Measurements from ENCODE around the gene ADIPOR2.
"Not testable (repeated sequence)": the region's sequence is repeated elsewhere in the genome, so short reads cannot be mapped to it uniquely, and the experiment has no call there.

The ADIPOR2 gene

GRCh38 chr12:1703771-1704722, 13.2 kb downstream of the ADIPOR2 start:
- DNase-seq (ENCODE audit: low read depth) = no peak

DNA sequence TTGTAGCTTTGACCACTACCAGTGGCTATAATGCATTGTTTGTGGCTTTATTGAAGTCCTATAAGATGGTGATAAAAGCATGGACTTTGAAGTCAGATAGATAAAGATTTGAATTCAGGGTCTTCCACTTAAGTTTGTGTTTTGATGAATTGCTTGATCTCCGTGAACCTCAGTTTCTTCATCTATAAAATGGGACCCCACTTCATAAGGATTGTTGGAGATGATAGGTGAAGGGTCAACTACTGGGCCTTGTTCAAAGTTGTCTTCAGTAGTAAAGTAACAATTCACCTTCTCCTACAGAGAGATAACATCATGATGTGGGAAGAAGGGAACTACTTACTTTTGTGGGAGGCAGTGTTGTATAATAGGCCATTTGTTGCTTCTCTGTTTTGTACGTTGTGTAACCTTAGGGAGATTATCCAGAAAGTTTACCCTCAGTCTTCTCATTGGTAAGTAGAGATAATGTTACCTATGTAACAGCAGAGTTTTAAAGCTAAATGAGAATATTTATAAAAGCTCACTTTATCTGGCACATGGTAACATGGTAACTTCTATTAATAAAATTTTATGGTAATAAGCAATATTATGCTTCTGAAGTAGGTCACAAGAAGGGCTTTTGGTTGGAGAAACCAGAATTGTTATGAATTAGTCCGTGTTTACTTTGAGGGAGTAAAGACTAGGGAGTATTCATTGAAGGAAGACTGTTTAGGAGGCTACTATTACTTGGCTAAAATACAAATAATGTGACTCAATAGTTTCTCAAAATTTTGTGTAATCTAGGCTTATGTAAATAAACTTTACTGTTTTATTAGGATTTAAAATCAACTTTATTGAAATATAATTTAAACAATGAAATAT, 15.1 kb downstream of the ADIPOR2 start:
- no peak for DNase-seq (ENCODE audit: low read depth)

DNA sequence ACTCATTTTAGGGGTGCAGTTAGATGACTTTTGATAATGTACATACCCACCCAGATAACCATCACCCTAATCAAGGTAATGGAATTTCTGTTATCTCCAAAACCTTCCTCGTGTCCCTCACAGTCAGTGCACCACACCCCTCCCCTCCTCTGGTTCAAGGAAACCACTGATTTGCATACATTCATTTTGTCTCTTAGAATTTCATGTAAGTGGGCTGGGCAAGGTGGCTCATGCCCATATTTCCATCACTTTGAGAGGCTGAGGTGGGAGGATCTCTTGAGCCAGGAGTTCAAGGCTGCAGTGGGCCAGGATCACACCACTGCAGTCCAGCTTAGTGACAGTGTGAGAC, 15.7 kb downstream of the ADIPOR2 start:
- no peak for DNase-seq (ENCODE audit: low read depth)

GRCh38 chr12:1707051-1707450, 16.2 kb downstream of the ADIPOR2 start:
- DNase-seq (ENCODE audit: low read depth) = no peak

GRCh38 chr12:1709968-1710367, 19.1 kb downstream of the ADIPOR2 start:
- DNase-seq (ENCODE audit: low read depth) = not testable (repeated sequence)

DNA sequence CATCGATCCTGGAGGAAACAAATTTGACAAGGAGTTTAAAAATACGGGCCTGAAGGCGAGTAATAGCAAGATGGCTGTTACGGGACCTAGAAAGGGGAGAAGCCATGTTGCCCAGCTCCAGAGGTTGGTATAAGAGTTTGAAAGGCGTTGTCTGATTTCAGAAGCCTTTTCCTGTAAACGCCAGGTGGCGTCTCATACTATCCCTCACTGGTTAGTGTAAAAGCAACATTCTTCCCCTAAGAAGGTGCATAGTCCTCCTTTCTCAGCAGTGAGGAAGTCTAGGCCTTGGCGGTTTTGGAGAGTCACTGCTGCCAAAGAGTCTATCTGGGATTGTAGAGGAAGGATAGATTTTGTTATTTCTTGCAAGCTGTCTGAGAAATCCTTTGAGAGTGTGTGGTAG, 20.0 kb downstream of the ADIPOR2 start:
- DNase-seq (ENCODE audit: low read depth) = not testable (repeated sequence)

GRCh38 chr12:1711536-1712211, 20.8 kb downstream of the ADIPOR2 start:
- DNase-seq (ENCODE audit: low read depth) = not testable (repeated sequence)

GRCh38 chr12:1712305-1712704, 21.4 kb downstream of the ADIPOR2 start:
- not testable (repeated sequence) for DNase-seq (ENCODE audit: low read depth)

GRCh38 chr12:1712852-1713251, 22.0 kb downstream of the ADIPOR2 start:
- not testable (repeated sequence) for DNase-seq (ENCODE audit: low read depth)

DNA sequence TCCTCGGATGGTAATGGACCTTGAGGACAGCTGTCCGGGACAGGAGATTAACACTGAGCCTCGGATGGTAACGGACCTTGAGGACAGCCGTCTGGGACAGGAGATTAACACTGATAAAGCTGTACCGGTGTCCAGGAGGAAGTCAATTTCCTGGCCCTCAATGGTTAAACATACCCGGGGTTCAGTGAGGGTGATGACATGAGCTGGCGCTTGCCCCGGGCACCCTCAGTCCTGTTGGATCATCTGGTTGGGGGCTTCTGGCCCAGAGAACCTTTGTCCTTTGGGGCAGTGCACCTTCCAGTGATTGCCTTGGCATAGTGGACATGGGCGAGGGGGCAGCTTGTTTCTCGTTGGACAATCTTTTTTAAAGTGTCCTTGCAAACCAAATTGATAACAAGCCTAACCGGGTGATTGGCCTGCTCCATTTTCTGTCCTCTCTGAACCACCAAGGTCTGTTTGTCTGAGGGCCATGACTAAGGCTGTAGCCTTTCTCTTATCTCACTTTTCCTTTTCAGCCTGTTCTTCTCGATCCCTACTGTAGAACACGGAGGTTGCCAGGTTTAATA, 23.0 kb downstream of the ADIPOR2 start:
- DNase-seq (ENCODE audit: low read depth) = not testable (repeated sequence)

DNA sequence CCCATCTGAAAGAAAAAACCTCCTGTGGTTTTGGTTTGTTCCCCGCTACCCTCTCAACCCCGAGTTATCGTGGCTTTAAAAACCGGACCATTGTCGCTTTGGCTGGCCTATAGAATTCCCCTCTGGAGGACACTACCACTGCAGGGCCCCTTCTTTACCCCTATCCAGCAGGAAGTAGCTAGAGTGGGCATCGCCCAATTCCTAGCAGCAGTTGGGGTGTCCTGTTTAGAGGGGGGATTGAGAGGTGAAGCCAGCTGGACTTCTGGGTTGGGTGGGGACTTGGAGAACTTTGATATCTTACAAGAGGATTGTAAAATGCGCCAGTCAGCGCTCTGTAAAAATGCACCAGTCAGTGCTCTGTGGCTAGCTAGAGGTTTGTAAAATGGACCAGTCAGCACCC, 24.6 kb downstream of the ADIPOR2 start:
- not testable (repeated sequence) for DNase-seq (ENCODE audit: low read depth)

GRCh38 chr12:1716215-1716862, 25.5 kb downstream of the ADIPOR2 start:
- DNase-seq (ENCODE audit: low read depth) = no peak

- DNase-seq (ENCODE audit: low read depth) = no peak
Observed at GRCh38 chr12:1716911-1717310, 26.0 kb downstream of the ADIPOR2 start.

- no peak for DNase-seq (ENCODE audit: low read depth)
Observed at GRCh38 chr12:1719139-1719538, 28.3 kb downstream of the ADIPOR2 start.

DNA sequence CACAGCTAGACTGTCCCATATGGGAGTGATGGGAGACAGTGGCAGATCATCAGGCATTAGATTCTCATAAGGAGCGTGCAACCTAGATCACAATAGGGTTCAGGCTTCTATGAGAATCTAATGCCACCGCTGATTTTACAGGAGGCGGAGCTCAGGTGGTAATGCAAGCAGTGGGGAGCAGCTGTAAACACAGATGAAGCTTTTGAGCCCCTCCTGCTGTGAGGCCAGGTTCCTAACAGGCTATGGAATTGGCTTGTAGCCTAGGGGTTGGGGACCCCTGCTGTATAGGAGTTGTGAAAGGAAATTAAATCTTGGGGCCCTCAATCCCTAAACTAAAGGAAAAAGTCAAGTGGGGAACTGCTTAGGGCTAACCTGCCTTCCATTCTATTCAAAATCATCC, 29.6 kb downstream of the ADIPOR2 start:
- no peak for DNase-seq (ENCODE audit: low read depth)

GRCh38 chr12:1723721-1724120, 32.9 kb downstream of the ADIPOR2 start:
- DNase-seq (ENCODE audit: low read depth) = no peak

DNA sequence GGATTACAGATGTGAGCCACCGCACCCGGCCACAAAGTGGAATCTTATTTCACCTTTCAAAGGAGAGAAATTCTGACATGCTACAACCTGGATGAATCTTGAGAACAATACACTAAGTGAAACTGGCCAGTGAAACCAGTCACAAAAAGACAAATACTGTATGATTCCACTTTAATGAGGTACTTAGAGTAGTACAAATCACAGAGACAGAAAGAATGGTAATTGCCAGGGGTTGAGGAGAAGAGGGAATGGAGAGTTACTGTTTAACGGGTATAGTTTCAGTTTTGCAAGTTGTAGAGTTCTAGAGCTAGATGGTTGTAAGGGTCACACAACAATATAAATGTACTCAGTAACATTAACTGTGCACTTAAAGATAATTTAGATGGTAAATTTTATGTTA, 33.4 kb downstream of the ADIPOR2 start:
- DNase-seq (ENCODE audit: low read depth) = no peak

- DNase-seq (ENCODE audit: low read depth) = no peak
Observed at GRCh38 chr12:1726753-1727152, 35.9 kb downstream of the ADIPOR2 start.

- no peak for DNase-seq (ENCODE audit: low read depth)
Observed at GRCh38 chr12:1728824-1729223, 38.0 kb downstream of the ADIPOR2 start.

- no peak for DNase-seq (ENCODE audit: low read depth)
Observed at GRCh38 chr12:1731019-1731687, 40.3 kb downstream of the ADIPOR2 start.

DNA sequence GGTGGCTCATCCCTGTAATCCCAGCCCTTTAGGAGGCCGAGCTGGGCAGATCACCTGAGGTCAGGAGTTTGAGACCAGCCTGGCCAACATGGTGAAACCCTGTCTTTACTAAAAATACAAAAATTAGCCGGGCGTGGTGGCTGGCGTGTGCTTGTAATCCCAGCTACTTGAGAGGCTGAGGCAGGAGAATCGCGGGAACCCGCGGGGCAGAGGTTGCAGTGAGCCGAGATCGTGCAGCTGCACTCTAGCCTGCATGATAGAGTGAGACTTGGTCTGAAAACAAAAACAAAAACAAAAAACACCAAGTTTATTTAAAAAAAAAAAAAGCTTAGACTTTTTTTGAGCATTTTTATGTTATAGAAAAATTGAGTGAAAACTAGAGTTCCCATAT, 40.8 kb downstream of the ADIPOR2 start:
- DNase-seq (ENCODE audit: low read depth) = not testable (repeated sequence)
